GM23338 (cell line): ENCODE results near the gene MYH14. TPM values are rescaled to one million over a fixed set of nuclear protein-coding genes. Genes with fewer than 3 reads are reported as not detected.

Experiments used
- ATAC-seq: fragments of 200-7000 bp; cut with Tn5 transposase; 3 replicates; pipeline ENCODE4 v1.9.1; 2020
- DNase-seq: peaks from one replicate; pipeline ENCODE4 v3.0.0-alpha.2; 2015; ENCODE audit warnings: low spot score
- H2AFZ ChIP-seq: fragments of 200-600 bp; sonication (generic); 2 replicates; pipeline ENCODE4 v1.8.0; 2016; ENCODE audit warnings: antibody characterized with exemption, mild to moderate bottlenecking, moderate library complexity
- H3F3A ChIP-seq: fragments of 200-600 bp; sonication (generic); replicated peaks from 2 replicates; pipeline ENCODE4 v1.8.0; 2017; ENCODE audit warnings: antibody characterized with exemption, mixed run types, low read depth
- H3K27ac ChIP-seq: fragments of 200-600 bp; sonication (generic); 2 replicates; pipeline ENCODE4 v1.6.1; 2016; ENCODE audit warnings: low read depth
- H3K27me3 ChIP-seq: fragments of 200-600 bp; sonication (generic); 2 replicates; pipeline ENCODE4 v1.8.0; 2016; ENCODE audit warnings: mild to moderate bottlenecking, mixed run types, moderate library complexity; ENCODE audit not compliant: insufficient read depth
- H3K36me3 ChIP-seq: fragments of 200-600 bp; sonication (generic); 2 replicates; pipeline ENCODE4 v1.8.0; 2016; ENCODE audit warnings: mild to moderate bottlenecking; ENCODE audit not compliant: insufficient read depth
- H3K4me1 ChIP-seq: fragments of 200-600 bp; sonication (generic); 2 replicates; pipeline ENCODE4 v1.8.0; 2016; ENCODE audit warnings: mild to moderate bottlenecking, moderate library complexity; ENCODE audit not compliant: insufficient read depth
- H3K4me2 ChIP-seq: fragments of 200-600 bp; sonication (generic); 2 replicates; pipeline ENCODE4 v1.7.1; 2017; ENCODE audit warnings: mixed run types
- H3K4me3 ChIP-seq: fragments of 200-600 bp; sonication (generic); 2 replicates; pipeline ENCODE4 v1.6.1; 2016; ENCODE audit warnings: mixed run types
- H3K79me2 ChIP-seq: fragments of 200-600 bp; sonication (generic); replicated peaks from 2 replicates; pipeline ENCODE4 v1.8.0; 2017; ENCODE audit warnings: mild to moderate bottlenecking; ENCODE audit not compliant: insufficient read depth
- H3K9me2 ChIP-seq: fragments of 200-600 bp; sonication (generic); 2 replicates; pipeline ENCODE4 v1.8.0; 2017; ENCODE audit not compliant: insufficient read depth
- H4K20me1 ChIP-seq: fragments of 200-600 bp; sonication (generic); replicated peaks from 2 replicates; pipeline ENCODE4 v1.8.0; 2017; ENCODE audit warnings: mild to moderate bottlenecking; ENCODE audit not compliant: insufficient read depth
- H3K27ac Mint-ChIP-seq: 2 replicates; pipeline ENCODE4 v1.8.0; 2020; ENCODE audit warnings: inconsistent platforms, mild to moderate bottlenecking, moderate library complexity, mixed read lengths
- H3K27me3 Mint-ChIP-seq: 3 replicates; pipeline ENCODE4 v1.8.0; 2022; ENCODE audit warnings: low read depth, mild to moderate bottlenecking, moderate library complexity, mixed read lengths, inconsistent platforms; ENCODE audit not compliant: insufficient read depth, poor library complexity
- H3K36me3 Mint-ChIP-seq: 3 replicates; pipeline ENCODE4 v1.8.0; 2021; ENCODE audit warnings: low read depth, mild to moderate bottlenecking, inconsistent platforms, moderate library complexity, mixed read lengths
- H3K4me1 Mint-ChIP-seq: 3 replicates; pipeline ENCODE4 v1.8.0; 2020; ENCODE audit warnings: mild to moderate bottlenecking, inconsistent platforms, mixed read lengths
- H3K4me3 Mint-ChIP-seq: 3 replicates; pipeline ENCODE4 v1.8.0; 2021; ENCODE audit warnings: moderate library complexity, mild to moderate bottlenecking, inconsistent platforms, mixed read lengths
- H3K9me3 Mint-ChIP-seq: 3 replicates; pipeline ENCODE4 v1.8.0; 2020; ENCODE audit warnings: moderate library complexity, mild to moderate bottlenecking, inconsistent platforms, mixed read lengths
- CREB1 ChIP-seq: fragments of 250-450 bp; sonication (Bioruptor Pico); IDR thresholded peaks from 2 replicates; pipeline ENCODE4 v1.5.0; 2020; ENCODE audit warnings: low read depth, mild to moderate bottlenecking, moderate library complexity
- CTCF ChIP-seq, 2 experiments: fragments of 200-600 bp in 1 of 2; sonication (generic) in 1 of 2; conservative IDR thresholded peaks; 2 replicates each; pipeline versions ENCODE4 v1.5.1 to v1.6.1; 2016 to 2017; ENCODE audit warnings: antibody characterized with exemption in 2 of 2, low read depth in 2 of 2, mild to moderate bottlenecking in 2 of 2, moderate library complexity in 1 of 2
- ETS1 ChIP-seq: IDR thresholded peaks from 2 replicates; pipeline ENCODE4 v1.6.1; 2016; ENCODE audit warnings: antibody characterized with exemption
- EZH2 ChIP-seq: fragments of 200-600 bp; sonication (generic); IDR thresholded peaks from one replicate; pipeline ENCODE4 v1.8.0; 2017; ENCODE audit warnings: antibody characterized with exemption, mild to moderate bottlenecking, low read depth; ENCODE audit not compliant: unreplicated experiment
- EZH2phosphoT487 ChIP-seq: fragments of 200-600 bp; sonication (generic); IDR thresholded peaks from one replicate; pipeline ENCODE4 v1.8.1; 2018; ENCODE audit warnings: antibody characterized with exemption; ENCODE audit not compliant: unreplicated experiment
- JUNB ChIP-seq: IDR thresholded peaks from one replicate; pipeline ENCODE4 v1.6.1; 2016; ENCODE audit warnings: antibody characterized with exemption; ENCODE audit not compliant: unreplicated experiment
- NANOG ChIP-seq: IDR thresholded peaks from 2 replicates; pipeline ENCODE4 v1.6.1; 2016; ENCODE audit warnings: antibody characterized with exemption, borderline replicate concordance
- POLR2AphosphoS5 ChIP-seq: IDR thresholded peaks from 2 replicates; pipeline ENCODE4 v1.6.1; 2016; ENCODE audit warnings: antibody characterized with exemption, low read depth
- REST ChIP-seq: IDR thresholded peaks from one replicate; pipeline ENCODE4 v1.6.1; 2018; ENCODE audit warnings: antibody characterized with exemption; ENCODE audit not compliant: unreplicated experiment
- STAT1 ChIP-seq: IDR thresholded peaks from one replicate; pipeline ENCODE4 v1.6.1; 2016; ENCODE audit warnings: antibody characterized with exemption; ENCODE audit not compliant: unreplicated experiment
- ZNF114 ChIP-seq: fragments of 250-450 bp; sonication (Bioruptor Pico); IDR thresholded peaks from 2 replicates; pipeline ENCODE4 v1.5.0; 2020; ENCODE audit warnings: mild to moderate bottlenecking, moderate library complexity
- ZNF331 ChIP-seq: fragments of 250-450 bp; sonication (Bioruptor Pico); IDR thresholded peaks from 2 replicates; pipeline ENCODE4 v1.5.0; 2020; ENCODE audit warnings: low read depth, mild to moderate bottlenecking, moderate library complexity
- ZNF462 ChIP-seq: fragments of 250-450 bp; sonication (Bioruptor Pico); IDR thresholded peaks from 2 replicates; pipeline ENCODE4 v1.5.0; 2020; ENCODE audit warnings: mild to moderate bottlenecking, moderate library complexity
- polyA plus RNA-seq: library from polyadenylated mRNA; unstranded; fragments of >200 nt; fragmentation: Nextera tagmentation; extraction: Ambion mirVana; gene quantifications from 2 replicates; pipeline ENCODE4 v1.2.1, GENCODE V29; 2016
- total RNA-seq: library from RNA; depleted of rRNA; stranded (reverse); fragments of >200 nt; shearing (Covaris generic); gene quantifications from 2 replicates; pipeline ENCODE4 v1.2.3, GENCODE V29; 2014

The MYH14 gene
- total and polyA plus RNA-seq, 2 experiments from 2014 or later = 25.5 to 27.5 TPM

GRCh38 chr19:50272263-50272897, 69.0 kb downstream of the MYH14 start:
- Histone ChIP-seq H3K4me2 (no peak overlapping the region), H3F3A (no peaks in the 10 kb centered on the region), H3K4me3 (no peak overlapping the region), H3K27me3 (no peaks in the 10 kb centered on the region), H2AFZ (no peak overlapping the region), H3K9me2 (no peaks in the 10 kb centered on the region), H3K79me2 (no peaks in the 10 kb centered on the region), H3K27ac (no peak overlapping the region), H4K20me1 (no peaks in the 10 kb centered on the region), H3K36me3 (no peaks in the 10 kb centered on the region), H3K4me1 (no peaks in the 10 kb centered on the region)
- TF ChIP-seq ZNF331 (no peak), NANOG (no peak), CREB1 (CRISPR knock-in tag) (no peak), EZH2phosphoT487 (no peak), REST (no peak), ZNF462 (CRISPR knock-in tag) (no peak), EZH2 (no peak), CTCF (conservative IDR thresholded peaks at IDR 0.05; ENCODE audit: low read depth in 2 of 2) (no peak), ZNF114 (no peak), JUNB (no peak), POLR2AphosphoS5 (no peak), ETS1 (no peak), STAT1 (no peak)
- DNase-seq (no peak), ATAC-seq (no peak)
- no peak overlapping the region for H3K4me3 Mint-ChIP-seq
- H3K27me3 Mint-ChIP-seq = peaks cover 2% of the 10 kb centered on the region
- H3K9me3 Mint-ChIP-seq = peaks cover 95% of the 10 kb centered on the region
- H3K4me1 Mint-ChIP-seq = no peaks in the 10 kb centered on the region
- H3K27ac Mint-ChIP-seq = no peak overlapping the region
- H3K36me3 Mint-ChIP-seq = peaks cover 37% of the 10 kb centered on the region
